CD14-positive monocyte (primary cell): Measurements from ENCODE around the gene ATAD5. TPM values are rescaled to one million over a fixed set of nuclear protein-coding genes. Genes with fewer than 3 reads are reported as not detected.
A peak's percentile ranks its signal among the peaks of the same experiment; 100 is the strongest.

Experiments
- DNase-seq, 3 donors: peaks; one replicate each; pipeline ENCODE4 v3.0.0-alpha.2; 2011 to 2022
- H2AFZ ChIP-seq: 2 replicates; pipeline ENCODE4 v1.6.0; 2012; ENCODE audit warnings: mild to moderate bottlenecking, low read depth, low read length, inconsistent platforms; ENCODE audit not compliant: insufficient read depth, poor library complexity, severe bottlenecking
- H3K27ac ChIP-seq, 2 donors: 1 replicate in 1 of 2; 2 replicates in 1 of 2; pipeline ENCODE4 v1.5.1; 2012 to 2013; ENCODE audit warnings: low read length in 2 of 2, control low read depth in 1 of 2, inconsistent platforms in 1 of 2, low read depth in 1 of 2, mild to moderate bottlenecking in 1 of 2
- H3K27me3 ChIP-seq, 2 donors: one replicate each; pipeline versions ENCODE4 v1.6.0 to v1.6.1; 2011 to 2013; ENCODE audit warnings: low read length in 2 of 2; ENCODE audit not compliant: control insufficient read depth in 2 of 2, insufficient read depth in 2 of 2
- H3K36me3 ChIP-seq, 2 donors: replicated peaks in 1 of 2; 1 replicate in 1 of 2; 2 replicates in 1 of 2; pipeline versions ENCODE4 v1.5.1 to v1.6.1; 2012 to 2013; ENCODE audit warnings: low read length in 2 of 2, control low read depth in 1 of 2, inconsistent platforms in 1 of 2, mild to moderate bottlenecking in 1 of 2; ENCODE audit not compliant: insufficient read depth in 2 of 2, control insufficient read depth in 1 of 2
- H3K4me1 ChIP-seq, 2 donors: 1 replicate in 1 of 2; 2 replicates in 1 of 2; pipeline versions ENCODE4 v1.5.1 to v1.6.1; 2012 to 2013; ENCODE audit warnings: low read length in 2 of 2, control low read depth in 1 of 2, inconsistent platforms in 1 of 2, mild to moderate bottlenecking in 1 of 2, moderate library complexity in 1 of 2; ENCODE audit not compliant: insufficient read depth in 2 of 2, control insufficient read depth in 1 of 2
- H3K4me2 ChIP-seq: replicated peaks from 2 replicates; pipeline ENCODE3; 2012; ENCODE audit warnings: low read length, moderate library complexity, mild to moderate bottlenecking; ENCODE audit not compliant: poor library complexity, severe bottlenecking; ENCODE audit errors: extremely low read depth
- H3K4me3 ChIP-seq, 3 experiments: fragments of 200-600 bp in 1 of 3; sonication (generic) in 1 of 3; replicated peaks in 1 of 3; 1 replicate in 2 of 3; 2 replicates in 1 of 3; pipeline ENCODE4 v1.5.1; 2011 to 2013; ENCODE audit warnings: low read length in 3 of 3, mild to moderate bottlenecking in 3 of 3, control low read depth in 2 of 3, low read depth in 2 of 3, inconsistent platforms in 1 of 3, moderate library complexity in 1 of 3
- H3K79me2 ChIP-seq: 2 replicates; pipeline ENCODE4 v1.6.0; 2012; ENCODE audit warnings: mild to moderate bottlenecking, control low read depth, inconsistent platforms, low read length, moderate library complexity; ENCODE audit not compliant: insufficient read depth
- H3K9ac ChIP-seq: 2 replicates; pipeline ENCODE4 v1.6.0; 2017; ENCODE audit warnings: low read length, mild to moderate bottlenecking; ENCODE audit not compliant: insufficient read depth, poor library complexity, severe bottlenecking
- H3K9me3 ChIP-seq, 2 donors: replicated peaks in 1 of 2; 1 replicate in 1 of 2; 2 replicates in 1 of 2; pipeline versions ENCODE4 v1.5.1 to v1.6.1; 2012 to 2013; ENCODE audit warnings: low read length in 2 of 2, control low read depth in 1 of 2; ENCODE audit not compliant: control insufficient read depth in 1 of 2, insufficient read depth in 1 of 2
- H4K20me1 ChIP-seq: 2 replicates; pipeline ENCODE4 v1.6.0; 2012; ENCODE audit warnings: mild to moderate bottlenecking, low read length, control low read depth, moderate library complexity; ENCODE audit not compliant: insufficient read depth
- H3K27ac Mint-ChIP-seq, 7 donors: one replicate each; pipeline ENCODE4 v1.8.0; 2020; ENCODE audit warnings: mild to moderate bottlenecking in 7 of 7, mixed read lengths in 7 of 7, moderate library complexity in 6 of 7, inconsistent platforms in 2 of 7
- H3K27me3 Mint-ChIP-seq, 3 donors: one replicate each; pipeline ENCODE4 v1.8.0; 2021 to 2022; ENCODE audit warnings: low read depth in 3 of 3, mild to moderate bottlenecking in 3 of 3, mixed read lengths in 3 of 3, moderate library complexity in 3 of 3, inconsistent platforms in 1 of 3
- H3K36me3 Mint-ChIP-seq, 2 donors: one replicate each; pipeline ENCODE4 v1.8.0; 2020; ENCODE audit warnings: mixed read lengths in 2 of 2, inconsistent platforms in 1 of 2, mild to moderate bottlenecking in 1 of 2
- H3K4me1 Mint-ChIP-seq: one replicate; pipeline ENCODE4 v1.8.0; 2020; ENCODE audit warnings: mild to moderate bottlenecking, mixed read lengths
- H3K4me3 Mint-ChIP-seq, 2 donors: one replicate each; pipeline ENCODE4 v1.8.0; 2020; ENCODE audit warnings: mild to moderate bottlenecking in 2 of 2, mixed read lengths in 2 of 2, moderate library complexity in 1 of 2
- H3K9me3 Mint-ChIP-seq, 7 donors: one replicate each; pipeline ENCODE4 v1.8.0; 2020 to 2022; ENCODE audit warnings: mixed read lengths in 7 of 7, mild to moderate bottlenecking in 6 of 7, moderate library complexity in 6 of 7, inconsistent platforms in 2 of 7
- WGBS: methylation state at CpG from one replicate; pipeline ENCODE4 v1.1.5; 2013; ENCODE audit warnings: missing lambda C conversion rate; ENCODE audit not compliant: insufficient coverage; 5-methylcytosine and 5-hydroxymethylcytosine counted together
- intact Hi-C, 2 donors: fragments of 100-400 bp; cut with micrococcal nuclease; formaldehyde crosslinking; loops; one replicate each; pipeline versions ENCODE4 v1.15.0 to v1.15.1; 2023
- polyA plus RNA-seq, 3 donors: library from polyadenylated mRNA; depleted of rRNA in 1 of 3; unstranded in 2 of 3; stranded (reverse) in 1 of 3; fragments of 300-500 nt in 2 of 3; fragments of >200 nt in 1 of 3; fragmentation: Illumina TruSeq in 2 of 3; gene quantifications; 1 replicate in 2 of 3; 2 replicates in 1 of 3; pipeline ENCODE4 v1.2.3, GENCODE V29; 2012 to 2021
- TF ChIP-seq, protein P1 (sequence below): fragments of 200-600 bp; IDR thresholded peaks from one replicate; pipeline ENCODE4 v1.8.0; 2022; ENCODE audit warnings: antibody characterized with exemption, mild to moderate bottlenecking

Gene ATAD5
- polyA plus RNA-seq, 3 donors: 0.24 to 0.57 (median 0.42) TPM

DNA sequence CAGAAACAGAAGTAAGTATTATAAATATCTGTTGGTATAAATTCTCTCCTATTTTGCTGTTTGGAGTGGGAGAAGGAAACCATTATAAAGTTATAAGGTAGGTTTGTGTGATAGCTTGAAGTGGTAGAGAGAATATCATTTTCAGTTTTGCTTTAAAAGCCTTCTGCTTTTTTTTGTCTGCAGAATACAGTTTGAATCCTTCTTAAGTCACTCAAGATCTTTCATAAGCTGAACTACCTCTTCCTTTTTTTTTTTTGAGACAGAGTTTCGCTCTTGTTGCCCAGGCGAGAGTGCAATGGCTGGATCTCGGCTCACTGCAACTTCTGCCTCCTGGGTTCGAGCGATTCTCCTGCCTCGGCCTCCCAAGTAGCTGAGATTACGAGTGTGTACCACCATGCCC is 9.0 kb downstream of the ATAD5 start:
- intact Hi-C loops: no loop called here
- Mint-ChIP-seq H3K4me3 (peak overlapping the region; percentile 75 to 91), H3K27ac (peak overlapping the region; percentile 93 to 98 (median 97)), H3K36me3 (peaks cover 3 to 6% of the 10 kb centered on the region in 2 donors), H3K9me3 (peaks cover 0 to 2% (median 0%) of the 10 kb centered on the region in 7 donors), H3K27me3 (peaks cover 0 to 2% (median 0%) of the 10 kb centered on the region in 3 donors), H3K4me1 (peaks cover 15% of the 10 kb centered on the region)
- Histone ChIP-seq H3K4me2 (peak overlapping the region; percentile 69), H3K79me2 (peaks cover 31% of the 10 kb centered on the region), H3K4me3 (peak overlapping the region; percentile 59 to 98 (median 81)), H3K4me1 (peaks cover 9 to 14% of the 10 kb centered on the region in 2 donors), H2AFZ (peak overlapping the region; percentile 77), H3K27ac (peak overlapping the region; percentile 88 to 93), H3K36me3 (peaks cover 2 to 26% of the 10 kb centered on the region in 2 donors), H3K9me3 (no peaks in the 10 kb centered on the region), H3K27me3 (no peaks in the 10 kb centered on the region), H4K20me1 (no peaks in the 10 kb centered on the region), H3K9ac (peak overlapping the region; percentile 66)
- peak; percentile 45 to 70 (median 59) for DNase-seq
- TF ChIP-seq, protein P1, sequence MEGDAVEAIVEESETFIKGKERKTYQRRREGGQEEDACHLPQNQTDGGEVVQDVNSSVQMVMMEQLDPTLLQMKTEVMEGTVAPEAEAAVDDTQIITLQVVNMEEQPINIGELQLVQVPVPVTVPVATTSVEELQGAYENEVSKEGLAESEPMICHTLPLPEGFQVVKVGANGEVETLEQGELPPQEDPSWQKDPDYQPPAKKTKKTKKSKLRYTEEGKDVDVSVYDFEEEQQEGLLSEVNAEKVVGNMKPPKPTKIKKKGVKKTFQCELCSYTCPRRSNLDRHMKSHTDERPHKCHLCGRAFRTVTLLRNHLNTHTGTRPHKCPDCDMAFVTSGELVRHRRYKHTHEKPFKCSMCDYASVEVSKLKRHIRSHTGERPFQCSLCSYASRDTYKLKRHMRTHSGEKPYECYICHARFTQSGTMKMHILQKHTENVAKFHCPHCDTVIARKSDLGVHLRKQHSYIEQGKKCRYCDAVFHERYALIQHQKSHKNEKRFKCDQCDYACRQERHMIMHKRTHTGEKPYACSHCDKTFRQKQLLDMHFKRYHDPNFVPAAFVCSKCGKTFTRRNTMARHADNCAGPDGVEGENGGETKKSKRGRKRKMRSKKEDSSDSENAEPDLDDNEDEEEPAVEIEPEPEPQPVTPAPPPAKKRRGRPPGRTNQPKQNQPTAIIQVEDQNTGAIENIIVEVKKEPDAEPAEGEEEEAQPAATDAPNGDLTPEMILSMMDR: no peak
- 13% methylated on average over 3 of the region's 7 CpGs for WGBS

- Histone ChIP-seq H3K9ac (no peak overlapping the region), H3K79me2 (no peaks in the 10 kb centered on the region), H3K4me3 (no peak overlapping the region), H4K20me1 (no peaks in the 10 kb centered on the region), H2AFZ (no peak overlapping the region), H3K36me3 (peaks cover 7 to 37% of the 10 kb centered on the region in 2 donors), H3K27me3 (no peaks in the 10 kb centered on the region), H3K27ac (no peak overlapping the region), H3K4me1 (no peaks in the 10 kb centered on the region), H3K9me3 (no peaks in the 10 kb centered on the region), H3K4me2 (no peak overlapping the region)
- intact Hi-C loops: no loop called here
- no peaks in the 10 kb centered on the region for H3K27me3 Mint-ChIP-seq
- no peak overlapping the region for H3K27ac Mint-ChIP-seq
- WGBS: 92% methylated on average over 6 of the region's 6 CpGs
- DNase-seq: no peak
- no peaks in the 10 kb centered on the region for H3K9me3 Mint-ChIP-seq
- H3K4me1 Mint-ChIP-seq: peaks cover 8% of the 10 kb centered on the region
- TF ChIP-seq, protein P1: no peak
- H3K36me3 Mint-ChIP-seq: peaks cover 10 to 39% of the 10 kb centered on the region in 2 donors
- H3K4me3 Mint-ChIP-seq: no peak overlapping the region
These were observed 16.3 kb downstream of the ATAD5 start for GRCh38 chr17:30848021-30848420.
